Thyroid gland (tissue), 4 donors: ENCODE data around the gene NR6A1.

ENCODE experiments used
- POLR2A ChIP-seq, 2 donors: fragments of 450-650 bp; IDR thresholded peaks; one replicate each; pipeline ENCODE4 v1.6.1; 2017; ENCODE audit warnings: antibody characterized with exemption in 2 of 2, mild to moderate bottlenecking in 2 of 2, moderate library complexity in 1 of 2
- TF ChIP-seq, protein P1 (sequence below), 6 experiments: fragments of 200-600 bp in 3 of 6; fragments of 450-650 bp in 3 of 6; sonication (generic) in 3 of 6; IDR thresholded peaks; one replicate each; pipeline ENCODE4 v1.5.1; 2016 to 2019; ENCODE audit warnings: antibody characterized with exemption in 6 of 6, mild to moderate bottlenecking in 2 of 6, inconsistent platforms in 1 of 6, moderate library complexity in 1 of 6

DNA sequence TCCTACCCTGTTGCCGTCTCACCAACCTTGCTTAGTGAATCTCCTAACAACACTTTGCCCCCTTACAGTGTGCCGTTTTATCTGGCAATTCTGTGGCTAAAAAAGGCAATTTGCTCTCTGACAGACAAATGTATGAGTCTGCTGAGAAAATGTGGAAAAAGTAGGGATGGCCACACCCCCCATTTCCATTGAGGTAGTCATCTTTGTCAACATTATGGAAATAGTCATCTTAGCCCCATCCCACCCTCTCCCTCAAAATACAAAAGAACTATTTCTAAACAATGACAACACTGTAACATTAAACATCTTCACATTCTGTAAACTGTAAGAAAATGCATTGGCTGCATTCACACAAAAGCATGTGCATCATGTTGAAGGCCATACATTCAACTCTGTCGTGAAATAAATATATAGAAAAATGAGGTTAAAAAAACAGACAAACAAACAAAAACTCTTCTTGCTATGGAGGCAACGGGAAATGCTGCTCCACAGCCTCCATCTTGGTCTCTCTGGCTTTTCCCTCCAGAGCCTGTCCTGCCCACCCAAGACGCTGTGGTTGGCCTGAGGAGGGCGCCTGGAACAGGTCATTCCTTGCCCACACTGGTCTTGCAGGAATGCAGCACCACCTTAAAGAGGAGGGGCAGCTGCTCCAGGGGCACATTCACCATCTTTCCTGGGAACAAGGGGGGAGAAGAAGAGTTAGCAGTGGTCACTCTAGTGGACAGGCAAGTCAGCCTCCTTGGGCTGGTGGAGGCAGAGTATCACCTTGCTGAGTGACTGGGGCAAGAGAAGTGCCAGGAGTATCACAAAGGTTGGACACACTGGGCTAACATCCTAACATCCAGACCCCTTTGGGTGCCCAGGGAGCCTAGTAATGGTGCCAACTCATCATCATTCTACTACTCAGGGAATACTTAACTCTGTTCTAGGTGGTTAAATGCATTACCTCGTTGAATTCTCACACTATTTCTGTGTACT is 248.7 kb downstream of the NR6A1 start:
- TF ChIP-seq, protein P1, sequence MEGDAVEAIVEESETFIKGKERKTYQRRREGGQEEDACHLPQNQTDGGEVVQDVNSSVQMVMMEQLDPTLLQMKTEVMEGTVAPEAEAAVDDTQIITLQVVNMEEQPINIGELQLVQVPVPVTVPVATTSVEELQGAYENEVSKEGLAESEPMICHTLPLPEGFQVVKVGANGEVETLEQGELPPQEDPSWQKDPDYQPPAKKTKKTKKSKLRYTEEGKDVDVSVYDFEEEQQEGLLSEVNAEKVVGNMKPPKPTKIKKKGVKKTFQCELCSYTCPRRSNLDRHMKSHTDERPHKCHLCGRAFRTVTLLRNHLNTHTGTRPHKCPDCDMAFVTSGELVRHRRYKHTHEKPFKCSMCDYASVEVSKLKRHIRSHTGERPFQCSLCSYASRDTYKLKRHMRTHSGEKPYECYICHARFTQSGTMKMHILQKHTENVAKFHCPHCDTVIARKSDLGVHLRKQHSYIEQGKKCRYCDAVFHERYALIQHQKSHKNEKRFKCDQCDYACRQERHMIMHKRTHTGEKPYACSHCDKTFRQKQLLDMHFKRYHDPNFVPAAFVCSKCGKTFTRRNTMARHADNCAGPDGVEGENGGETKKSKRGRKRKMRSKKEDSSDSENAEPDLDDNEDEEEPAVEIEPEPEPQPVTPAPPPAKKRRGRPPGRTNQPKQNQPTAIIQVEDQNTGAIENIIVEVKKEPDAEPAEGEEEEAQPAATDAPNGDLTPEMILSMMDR (IDR thresholded peaks at IDR 0.05) = no peak
- TF ChIP-seq POLR2A (IDR thresholded peaks at IDR 0.05) = no peak
